Neural cell (in vitro differentiated cells): ENCODE results near the gene TRIM10. TPM values are rescaled to one million over a fixed set of nuclear protein-coding genes. Genes with fewer than 3 reads are reported as not detected.

ENCODE experiments used
- H2AFZ ChIP-seq: fragments of 200-600, 300-800 bp; sonication (generic), shearing (Covaris generic); 2 replicates; pipeline ENCODE4 v1.6.0; 2014; ENCODE audit warnings: low read depth, mild to moderate bottlenecking, antibody characterized with exemption, low read length, moderate library complexity
- H3F3A ChIP-seq: fragments of 200-600 bp; shearing (Covaris generic); 2 replicates; pipeline ENCODE4 v1.6.1; 2016; ENCODE audit warnings: mild to moderate bottlenecking, moderate library complexity, mixed read lengths, antibody characterized with exemption, low read length; ENCODE audit not compliant: insufficient read depth, poor library complexity, severe bottlenecking
- H3K27ac ChIP-seq: fragments of 200-600, 300-800 bp; sonication (generic), shearing (Covaris generic); 2 replicates; pipeline ENCODE4 v1.5.1; 2014; ENCODE audit warnings: mild to moderate bottlenecking, low read length, moderate library complexity
- H3K27me3 ChIP-seq: fragments of 300-800, 200-600 bp; sonication (generic), shearing (Covaris generic); 2 replicates; pipeline ENCODE4 v1.6.0; 2014; ENCODE audit warnings: mild to moderate bottlenecking, low read depth, low read length, moderate library complexity; ENCODE audit not compliant: insufficient read depth
- H3K36me3 ChIP-seq: fragments of 300-800, 200-600 bp; sonication (generic), shearing (Covaris generic); 2 replicates; pipeline ENCODE4 v1.5.1; 2014; ENCODE audit warnings: mild to moderate bottlenecking, antibody characterized with exemption, low read length, moderate library complexity; ENCODE audit not compliant: insufficient read depth
- H3K4me2 ChIP-seq: fragments of 300-800, 200-600 bp; sonication (generic), shearing (Covaris generic); 2 replicates; pipeline ENCODE4 v1.6.0; 2014; ENCODE audit warnings: mild to moderate bottlenecking, low read length
- H3K4me3 ChIP-seq: fragments of 300-800, 200-600 bp; sonication (generic), shearing (Covaris generic); 2 replicates; pipeline ENCODE4 v1.5.1; 2014; ENCODE audit warnings: mild to moderate bottlenecking, low read length, moderate library complexity
- H3K79me2 ChIP-seq: fragments of 200-600 bp; shearing (Covaris generic); replicated peaks from 2 replicates; pipeline ENCODE4 v1.6.0; 2014; ENCODE audit warnings: mild to moderate bottlenecking, low read length, moderate library complexity; ENCODE audit not compliant: insufficient read depth
- H3K9ac ChIP-seq: fragments of 300-800, 200-600 bp; sonication (generic), shearing (Covaris generic); 2 replicates; pipeline ENCODE4 v1.6.1; 2016; ENCODE audit warnings: mild to moderate bottlenecking, low read length, mixed read lengths
- H3K9me2 ChIP-seq: fragments of 200-600 bp; shearing (Covaris generic); 2 replicates; pipeline ENCODE4 v1.6.1; 2016; ENCODE audit warnings: mild to moderate bottlenecking, low read length, mixed read lengths; ENCODE audit not compliant: insufficient read depth
- H3K9me3 ChIP-seq: fragments of 200-600, 300-800 bp; sonication (generic), shearing (Covaris generic); 2 replicates; pipeline ENCODE4 v1.6.1; 2016; ENCODE audit warnings: mild to moderate bottlenecking, mixed run types, low read length, moderate library complexity, mixed read lengths
- H4K20me1 ChIP-seq: fragments of 200-600 bp; shearing (Covaris generic); 2 replicates; pipeline ENCODE4 v1.6.1; 2016; ENCODE audit warnings: mild to moderate bottlenecking, mixed run types; ENCODE audit not compliant: insufficient read depth
- EP300 ChIP-seq: fragments of 450-650 bp; conservative IDR thresholded peaks from 2 replicates; pipeline ENCODE4 v1.6.1; 2014; ENCODE audit warnings: antibody characterized with exemption, mild to moderate bottlenecking, moderate library complexity; ENCODE audit not compliant: poor library complexity, severe bottlenecking
- EZH2 ChIP-seq: fragments of 200-600, 300-800 bp; shearing (Covaris generic), sonication (generic); IDR thresholded peaks from 2 replicates; pipeline ENCODE4 v1.6.1; 2014; ENCODE audit warnings: antibody characterized with exemption, low read length, borderline replicate concordance, mild to moderate bottlenecking; ENCODE audit not compliant: insufficient read depth, poor library complexity, severe bottlenecking
- MXI1 ChIP-seq: fragments of 450-650 bp; conservative IDR thresholded peaks from 2 replicates; pipeline ENCODE4 v1.6.1; 2014; ENCODE audit warnings: antibody characterized with exemption, mild to moderate bottlenecking; ENCODE audit not compliant: poor library complexity, severe bottlenecking
- POLR2AphosphoS5 ChIP-seq: IDR thresholded peaks from 2 replicates; pipeline ENCODE4 v1.6.1; 2012
- RAD21 ChIP-seq: fragments of 450-650 bp; conservative IDR thresholded peaks from 2 replicates; pipeline ENCODE4 v1.6.1; 2014; ENCODE audit warnings: antibody characterized with exemption, mild to moderate bottlenecking, moderate library complexity
- SMC3 ChIP-seq: fragments of 450-650 bp; conservative IDR thresholded peaks from 2 replicates; pipeline ENCODE4 v1.6.1; 2014; ENCODE audit warnings: antibody characterized with exemption, mild to moderate bottlenecking, moderate library complexity; ENCODE audit not compliant: poor library complexity
- TAF1 ChIP-seq: IDR thresholded peaks from 2 replicates; pipeline ENCODE4 v1.6.1; 2012; ENCODE audit warnings: low read depth
- polyA plus RNA-seq: library from polyadenylated mRNA; depleted of rRNA; stranded (reverse); fragments of >200 nt; gene quantifications from 2 replicates; pipeline ENCODE4 v1.2.3, GENCODE V29; 2014
- TF ChIP-seq, protein P1 (sequence below): IDR thresholded peaks from 2 replicates; pipeline ENCODE4 v1.6.1; 2012; ENCODE audit warnings: borderline replicate concordance
- TF ChIP-seq, protein P2 (sequence below): fragments of 450-650 bp; IDR thresholded peaks from 2 replicates; pipeline ENCODE4 v1.5.1; 2014; ENCODE audit warnings: antibody characterized with exemption, mild to moderate bottlenecking, moderate library complexity; ENCODE audit not compliant: poor library complexity, severe bottlenecking

Gene TRIM10
- polyA plus RNA-seq, 1 donor from 2014 or later = not detected

- no peak overlapping the region for H3K9ac ChIP-seq
- peaks cover 75% of the 10 kb centered on the region for H3K27me3 ChIP-seq
- no peaks in the 10 kb centered on the region for H3F3A ChIP-seq
- H3K9me2 ChIP-seq = no peaks in the 10 kb centered on the region
- H3K4me3 ChIP-seq = no peak overlapping the region
- no peak for TF ChIP-seq EZH2
- TF ChIP-seq RAD21 = no peak
- no peak for TF ChIP-seq EP300
- TF ChIP-seq, protein P1, sequence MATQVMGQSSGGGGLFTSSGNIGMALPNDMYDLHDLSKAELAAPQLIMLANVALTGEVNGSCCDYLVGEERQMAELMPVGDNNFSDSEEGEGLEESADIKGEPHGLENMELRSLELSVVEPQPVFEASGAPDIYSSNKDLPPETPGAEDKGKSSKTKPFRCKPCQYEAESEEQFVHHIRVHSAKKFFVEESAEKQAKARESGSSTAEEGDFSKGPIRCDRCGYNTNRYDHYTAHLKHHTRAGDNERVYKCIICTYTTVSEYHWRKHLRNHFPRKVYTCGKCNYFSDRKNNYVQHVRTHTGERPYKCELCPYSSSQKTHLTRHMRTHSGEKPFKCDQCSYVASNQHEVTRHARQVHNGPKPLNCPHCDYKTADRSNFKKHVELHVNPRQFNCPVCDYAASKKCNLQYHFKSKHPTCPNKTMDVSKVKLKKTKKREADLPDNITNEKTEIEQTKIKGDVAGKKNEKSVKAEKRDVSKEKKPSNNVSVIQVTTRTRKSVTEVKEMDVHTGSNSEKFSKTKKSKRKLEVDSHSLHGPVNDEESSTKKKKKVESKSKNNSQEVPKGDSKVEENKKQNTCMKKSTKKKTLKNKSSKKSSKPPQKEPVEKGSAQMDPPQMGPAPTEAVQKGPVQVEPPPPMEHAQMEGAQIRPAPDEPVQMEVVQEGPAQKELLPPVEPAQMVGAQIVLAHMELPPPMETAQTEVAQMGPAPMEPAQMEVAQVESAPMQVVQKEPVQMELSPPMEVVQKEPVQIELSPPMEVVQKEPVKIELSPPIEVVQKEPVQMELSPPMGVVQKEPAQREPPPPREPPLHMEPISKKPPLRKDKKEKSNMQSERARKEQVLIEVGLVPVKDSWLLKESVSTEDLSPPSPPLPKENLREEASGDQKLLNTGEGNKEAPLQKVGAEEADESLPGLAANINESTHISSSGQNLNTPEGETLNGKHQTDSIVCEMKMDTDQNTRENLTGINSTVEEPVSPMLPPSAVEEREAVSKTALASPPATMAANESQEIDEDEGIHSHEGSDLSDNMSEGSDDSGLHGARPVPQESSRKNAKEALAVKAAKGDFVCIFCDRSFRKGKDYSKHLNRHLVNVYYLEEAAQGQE = no peak
- no peak for TF ChIP-seq TAF1
- TF ChIP-seq, protein P2, sequence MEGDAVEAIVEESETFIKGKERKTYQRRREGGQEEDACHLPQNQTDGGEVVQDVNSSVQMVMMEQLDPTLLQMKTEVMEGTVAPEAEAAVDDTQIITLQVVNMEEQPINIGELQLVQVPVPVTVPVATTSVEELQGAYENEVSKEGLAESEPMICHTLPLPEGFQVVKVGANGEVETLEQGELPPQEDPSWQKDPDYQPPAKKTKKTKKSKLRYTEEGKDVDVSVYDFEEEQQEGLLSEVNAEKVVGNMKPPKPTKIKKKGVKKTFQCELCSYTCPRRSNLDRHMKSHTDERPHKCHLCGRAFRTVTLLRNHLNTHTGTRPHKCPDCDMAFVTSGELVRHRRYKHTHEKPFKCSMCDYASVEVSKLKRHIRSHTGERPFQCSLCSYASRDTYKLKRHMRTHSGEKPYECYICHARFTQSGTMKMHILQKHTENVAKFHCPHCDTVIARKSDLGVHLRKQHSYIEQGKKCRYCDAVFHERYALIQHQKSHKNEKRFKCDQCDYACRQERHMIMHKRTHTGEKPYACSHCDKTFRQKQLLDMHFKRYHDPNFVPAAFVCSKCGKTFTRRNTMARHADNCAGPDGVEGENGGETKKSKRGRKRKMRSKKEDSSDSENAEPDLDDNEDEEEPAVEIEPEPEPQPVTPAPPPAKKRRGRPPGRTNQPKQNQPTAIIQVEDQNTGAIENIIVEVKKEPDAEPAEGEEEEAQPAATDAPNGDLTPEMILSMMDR = no peak
- TF ChIP-seq SMC3 = no peak
- no peak for TF ChIP-seq MXI1
- TF ChIP-seq POLR2AphosphoS5 = no peak
- H4K20me1 ChIP-seq = no peaks in the 10 kb centered on the region
- no peaks in the 10 kb centered on the region for H3K36me3 ChIP-seq
- no peak overlapping the region for H3K4me2 ChIP-seq
- H2AFZ ChIP-seq = no peak overlapping the region
- no peaks in the 10 kb centered on the region for H3K79me2 ChIP-seq
- no peak overlapping the region for H3K27ac ChIP-seq
- H3K9me3 ChIP-seq = no peaks in the 10 kb centered on the region
Measured at GRCh38 chr6:30103872-30104179, 57.2 kb downstream of the TRIM10 start.

DNA sequence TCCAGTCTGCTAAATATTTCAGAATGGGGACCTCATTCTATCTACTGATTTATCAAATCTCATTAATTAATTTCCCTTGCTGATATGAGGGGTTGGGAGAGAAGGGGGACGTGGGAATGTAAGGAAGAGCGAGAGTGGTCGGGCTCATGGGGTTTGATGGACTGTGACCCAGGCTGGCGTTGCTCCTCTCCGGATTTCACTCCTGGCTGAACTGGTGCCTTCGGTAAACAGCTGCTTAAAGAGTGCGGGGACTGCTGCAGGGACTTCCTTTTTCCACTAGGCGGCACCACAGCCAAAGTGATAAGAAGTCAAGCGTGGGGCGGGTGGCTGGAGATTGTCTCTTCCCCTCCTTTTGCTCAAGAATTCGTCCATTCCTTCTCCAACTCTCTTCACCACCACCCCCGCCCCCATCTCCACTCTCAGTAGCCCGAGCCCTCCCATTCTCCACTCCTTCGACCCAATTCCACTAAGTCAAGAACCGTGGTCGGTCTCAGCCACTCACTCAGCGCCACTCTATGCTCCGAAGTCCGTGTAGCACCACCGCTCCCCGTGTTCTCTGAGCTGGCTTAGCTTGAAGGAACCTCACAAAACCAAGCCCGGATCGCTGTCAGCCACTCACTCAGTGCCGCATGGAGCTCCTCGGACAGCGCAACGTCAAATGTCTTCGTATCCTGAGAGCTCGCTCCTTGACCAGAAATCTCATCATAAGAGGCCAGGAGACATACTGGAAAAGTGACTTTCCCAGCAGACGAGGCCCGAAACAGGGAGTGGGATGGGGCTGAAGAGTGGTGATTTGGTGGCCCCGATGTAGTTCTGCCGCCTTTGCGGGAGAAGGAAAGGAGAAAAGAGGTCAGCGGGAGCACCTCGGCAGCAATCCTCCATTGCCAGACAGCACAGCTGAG is 57.8 kb downstream of the TRIM10 start:
- no peaks in the 10 kb centered on the region for H4K20me1 ChIP-seq
- no peaks in the 10 kb centered on the region for H3K36me3 ChIP-seq
- TF ChIP-seq, protein P1 = no peak
- TF ChIP-seq, protein P2 = peak; percentile 75
- TF ChIP-seq EZH2 (no peak), SMC3 (peak; percentile 69), MXI1 (no peak), RAD21 (peak; percentile 70), EP300 (no peak), TAF1 (no peak), POLR2AphosphoS5 (no peak)
- no peak overlapping the region for H3K27ac ChIP-seq
- no peaks in the 10 kb centered on the region for H3K79me2 ChIP-seq
- H2AFZ ChIP-seq = no peak overlapping the region
- no peaks in the 10 kb centered on the region for H3K9me2 ChIP-seq
- no peak overlapping the region for H3K4me2 ChIP-seq
- peaks cover 76% of the 10 kb centered on the region for H3K27me3 ChIP-seq
- H3K4me3 ChIP-seq = peak overlapping the region; percentile 43
- no peaks in the 10 kb centered on the region for H3K9me3 ChIP-seq
- no peaks in the 10 kb centered on the region for H3F3A ChIP-seq
- no peak overlapping the region for H3K9ac ChIP-seq
